GM19238 (cell line): ENCODE measurements around the gene LONRF2.

Source experiments
- DNase-seq: peaks from one replicate; pipeline ENCODE4 v3.0.0; 2011; ENCODE audit warnings: low spot score; ENCODE audit not compliant: insufficient read length

The LONRF2 gene

GRCh38 chr2:100301881-100302584 lies 20.3 kb downstream of the LONRF2 start:
- no peak for DNase-seq

- no peak for DNase-seq
These were observed 22.8 kb downstream of the LONRF2 start for GRCh38 chr2:100299548-100299947.

DNA sequence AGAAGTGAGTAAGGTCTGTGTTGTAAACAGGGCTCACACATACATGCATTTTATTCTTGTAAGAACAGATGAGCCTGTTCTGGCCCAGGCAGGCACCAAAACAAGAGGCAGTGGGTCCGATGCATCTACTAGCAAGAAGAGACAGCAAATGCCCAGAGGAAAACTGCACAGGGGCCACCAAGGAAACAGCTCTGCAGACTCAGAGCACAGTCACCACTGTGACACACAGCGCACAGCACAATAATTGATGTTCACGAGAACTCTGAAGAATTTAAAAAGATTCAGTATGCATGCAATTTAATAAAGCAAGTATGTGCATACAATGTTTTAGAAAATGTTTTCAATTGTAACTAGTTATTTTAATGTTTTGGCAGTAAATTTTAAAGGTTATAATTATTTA lies 24.8 kb downstream of the LONRF2 start:
- DNase-seq: no peak

DNA sequence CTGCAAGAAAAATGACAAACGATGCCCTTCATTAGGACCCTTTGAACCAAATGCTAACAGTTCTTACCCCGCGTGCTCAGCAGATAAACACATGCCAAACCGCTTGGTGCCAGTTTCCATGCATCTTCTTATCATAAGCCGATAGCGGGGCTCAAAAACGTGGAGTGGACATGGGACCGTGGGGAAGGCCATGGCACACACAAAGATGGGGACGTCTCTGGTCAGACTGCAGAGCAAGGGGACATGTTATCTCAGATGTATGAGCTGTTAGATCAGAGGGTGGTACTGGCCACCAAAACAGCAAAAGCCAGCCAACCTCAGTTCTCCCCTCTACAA lies 28.2 kb downstream of the LONRF2 start:
- no peak for DNase-seq

DNA sequence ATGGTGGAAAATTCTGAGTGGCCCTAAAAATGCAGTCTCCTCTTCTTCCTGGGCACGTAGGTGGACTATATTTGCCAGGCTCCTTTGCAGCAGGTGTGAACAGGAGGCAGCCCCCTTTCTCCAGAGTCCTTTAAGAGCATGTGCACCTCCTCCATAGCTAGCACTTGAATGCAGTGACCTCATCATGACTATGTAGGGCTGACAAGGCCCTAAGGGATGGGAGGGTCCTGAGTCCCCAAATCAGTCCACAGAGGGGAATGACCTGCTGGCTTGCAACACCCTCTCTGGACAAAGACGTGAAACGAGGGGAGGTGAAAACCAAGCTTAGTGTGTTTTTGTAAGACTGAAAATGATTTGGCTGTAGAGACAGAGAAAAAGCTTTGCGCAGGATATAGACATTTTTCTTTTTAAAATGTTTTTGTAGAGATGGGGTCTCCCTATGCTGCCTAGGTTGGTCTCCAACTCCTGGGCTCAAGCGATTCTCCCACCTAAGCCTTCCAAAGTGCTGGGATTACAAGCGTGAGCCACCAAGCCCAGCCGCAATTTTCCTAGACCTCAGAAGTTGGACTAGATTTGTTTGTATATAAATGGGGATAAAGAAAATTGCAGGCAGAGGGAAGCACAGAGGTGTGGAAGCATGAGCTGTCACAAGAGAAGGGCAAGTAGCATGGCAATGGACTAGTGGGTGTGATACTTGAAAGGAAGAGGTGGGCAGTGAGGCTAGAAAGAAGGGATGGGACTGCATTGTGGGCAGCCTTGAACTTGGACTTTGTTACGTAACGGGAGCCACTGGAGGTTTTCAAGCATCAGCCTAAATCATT lies 28.8 kb downstream of the LONRF2 start:
- no peak for DNase-seq

- DNase-seq: no peak
These were observed 30.2 kb downstream of the LONRF2 start for GRCh38 chr2:100292022-100292580.

DNA sequence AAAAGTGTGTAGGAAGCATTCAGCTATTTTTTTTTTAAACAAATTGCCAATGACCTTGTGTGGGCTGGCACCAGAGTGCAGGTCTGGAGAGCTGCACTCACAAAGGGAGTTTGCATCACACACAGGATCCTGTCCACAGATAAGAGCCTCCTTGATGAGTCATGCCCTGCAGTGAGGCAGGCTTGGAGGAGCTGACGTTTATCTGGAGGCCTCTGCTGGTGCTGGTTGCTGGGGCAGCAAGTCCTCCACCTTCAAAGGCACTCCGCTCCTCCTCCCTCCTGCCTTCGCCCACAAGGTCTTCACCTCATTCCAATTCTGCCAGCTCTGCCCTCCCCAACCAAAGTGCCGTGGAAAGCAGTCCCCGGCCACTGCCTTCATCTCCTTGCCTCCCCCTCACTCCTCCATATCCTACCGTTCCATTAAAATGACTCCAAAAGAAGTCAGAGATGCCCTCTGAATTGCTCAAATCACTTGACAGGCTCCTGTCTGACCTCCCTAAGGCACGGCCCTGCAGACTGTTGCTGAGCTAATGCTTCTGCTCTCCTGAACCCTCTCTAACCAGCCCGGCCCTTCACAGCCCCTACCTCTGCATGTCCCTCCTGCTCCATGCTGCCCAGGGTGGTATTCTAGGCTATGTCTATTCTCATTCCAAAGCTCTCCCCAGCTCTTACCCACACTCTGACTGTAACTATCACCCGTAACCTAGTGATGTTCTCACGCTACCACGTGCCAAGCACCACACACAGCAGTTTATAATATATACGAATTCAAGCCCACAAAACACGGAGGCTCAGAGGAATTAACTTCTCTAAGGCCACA lies 30.9 kb downstream of the LONRF2 start:
- no peak for DNase-seq

GRCh38 chr2:100290718-100291151 lies 31.6 kb downstream of the LONRF2 start:
- DNase-seq: no peak

- no peak for DNase-seq
These were observed 33.3 kb downstream of the LONRF2 start for GRCh38 chr2:100289020-100289419.

DNA sequence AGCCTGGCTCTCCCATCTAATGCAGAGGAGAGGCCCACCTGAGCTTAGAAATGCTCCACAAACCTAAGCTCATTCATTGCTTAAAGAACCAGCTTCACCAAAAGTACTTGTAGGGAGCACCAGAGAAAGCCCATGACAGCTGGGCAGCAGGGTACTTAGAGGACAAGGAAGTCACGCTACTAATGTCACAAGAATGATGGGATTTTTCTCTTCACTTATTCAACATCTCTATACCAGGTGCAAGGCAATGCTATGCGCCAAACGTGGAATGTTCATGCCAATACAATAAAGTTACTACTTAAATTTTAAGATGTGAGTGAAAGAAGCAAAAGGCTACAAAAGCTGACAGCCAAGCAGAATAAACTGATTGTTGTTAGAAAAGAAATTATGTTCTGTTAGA lies 36.0 kb downstream of the LONRF2 start:
- DNase-seq: no peak

- DNase-seq: no peak
These were observed 36.6 kb downstream of the LONRF2 start for GRCh38 chr2:100285691-100286090.

GRCh38 chr2:100285011-100285410 lies 37.3 kb downstream of the LONRF2 start:
- DNase-seq: no peak

GRCh38 chr2:100283724-100284501 lies 38.4 kb downstream of the LONRF2 start:
- no peak for DNase-seq

DNA sequence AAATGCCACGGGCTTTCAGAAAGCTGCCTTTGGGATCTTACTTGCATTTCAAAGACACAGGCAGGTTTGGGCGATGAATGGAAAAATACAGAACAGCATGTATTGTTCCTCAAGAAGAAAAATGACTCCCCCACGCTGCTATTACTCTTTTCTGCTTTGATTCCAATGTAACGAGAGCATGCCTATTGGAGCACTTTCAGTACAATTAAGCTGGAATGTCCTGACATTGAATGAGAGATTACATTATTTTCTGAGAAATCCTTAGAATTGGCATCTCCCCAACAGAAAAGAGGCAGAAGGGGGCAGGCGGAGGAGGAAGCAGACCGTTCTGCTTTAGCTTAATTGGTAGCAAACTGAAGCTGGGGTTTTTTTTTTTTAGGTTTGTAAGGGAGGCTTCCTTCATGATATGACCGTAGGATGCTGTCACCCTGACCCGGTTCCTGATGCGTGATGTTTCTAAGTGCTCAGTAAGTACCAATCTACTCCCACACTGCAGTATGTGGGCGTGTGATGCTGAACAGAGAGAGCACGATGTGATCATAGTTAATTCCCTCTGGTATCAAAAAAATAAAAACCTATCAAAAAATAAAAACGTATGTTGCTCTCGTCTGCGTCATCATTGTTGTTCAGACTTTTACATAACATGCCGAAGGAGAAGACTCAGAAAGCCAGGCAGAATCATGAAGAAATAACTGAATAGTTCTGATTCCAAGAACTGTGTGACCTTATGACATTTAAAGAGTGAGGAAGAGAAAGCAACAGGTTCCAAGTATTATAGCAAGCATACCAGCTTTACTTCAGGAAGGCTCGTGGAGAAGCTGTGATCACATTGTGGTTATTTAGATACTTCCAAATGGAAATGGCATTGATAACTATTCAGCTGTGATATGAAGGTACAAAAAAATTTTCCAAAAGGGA lies 40.5 kb downstream of the LONRF2 start:
- no peak for DNase-seq

DNA sequence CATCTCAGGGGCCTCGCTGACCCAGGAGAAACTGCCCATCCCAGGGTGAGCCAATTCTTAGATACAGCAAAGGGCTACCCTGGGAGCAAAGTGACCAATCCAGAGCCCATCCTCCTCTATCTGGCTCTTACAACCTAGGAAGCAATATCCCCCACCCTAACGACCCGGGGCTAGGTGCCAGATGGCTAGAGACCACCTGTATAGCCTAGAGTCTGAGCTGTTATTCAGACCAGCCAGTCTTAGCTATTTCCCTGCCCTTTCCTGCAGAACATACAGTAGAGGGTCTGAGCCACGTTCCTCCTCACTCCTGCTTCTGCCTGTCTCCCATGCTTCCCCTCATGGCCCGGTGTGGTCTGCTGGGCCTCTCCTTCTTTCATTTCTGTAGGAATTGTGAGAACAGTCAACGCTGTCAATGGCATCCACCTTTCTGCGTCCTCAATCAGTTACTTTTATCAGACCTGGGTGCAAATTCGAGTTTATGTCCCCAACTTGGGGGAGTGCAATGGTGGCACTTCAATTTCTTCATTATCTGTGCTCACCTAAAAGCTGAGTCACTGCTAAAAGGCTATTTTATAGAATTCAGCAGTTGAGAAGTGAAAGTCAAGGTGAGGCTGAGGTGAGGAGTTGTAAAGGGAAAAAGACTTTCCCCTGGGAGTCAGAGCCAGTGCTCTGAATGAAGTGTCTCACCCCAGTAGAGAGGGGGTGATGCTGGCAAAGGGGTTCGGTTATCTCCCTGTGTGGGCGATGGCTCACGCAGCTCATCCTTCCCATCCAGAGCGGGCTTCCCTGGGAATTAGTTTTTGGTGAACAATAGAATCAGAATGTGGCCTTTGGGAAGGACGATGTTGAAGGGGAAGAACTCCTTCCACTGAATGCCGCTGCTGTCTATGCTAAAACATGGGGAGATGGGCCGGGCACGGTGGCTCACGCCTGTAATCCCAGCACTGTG lies 42.4 kb downstream of the LONRF2 start:
- DNase-seq: no peak

GRCh38 chr2:100278986-100279385 lies 43.3 kb downstream of the LONRF2 start:
- no peak for DNase-seq

- DNase-seq: no peak
These were observed 43.8 kb downstream of the LONRF2 start for GRCh38 chr2:100278501-100278900.

GRCh38 chr2:100277540-100278207 lies 44.6 kb downstream of the LONRF2 start:
- DNase-seq: no peak
